G401 (cell line): ENCODE data around the gene CRY1. TPM values are rescaled to one million over a fixed set of nuclear protein-coding genes. Genes with fewer than 3 reads are reported as not detected.
"Not testable (repeated sequence)": the region's sequence is repeated elsewhere in the genome, so short reads cannot be mapped to it uniquely, and the experiment has no call there.

ENCODE experiments used
- DNase-seq: peaks from one replicate; pipeline ENCODE4 v3.0.0-alpha.2; 2015; ENCODE audit warnings: low spot score
- in situ Hi-C: cut with HindIII; loops from 2 replicates; pipeline ENCODE4 v1.10.0; 2016; ENCODE audit warnings: low sequenced_read_pairs, mixed read lengths
- total RNA-seq: library from RNA; depleted of rRNA; stranded (reverse); fragments of >200 nt; shearing (Covaris generic); gene quantifications from 2 replicates; pipeline ENCODE4 v1.2.3, GENCODE V29; 2014

Gene CRY1
- total RNA-seq, 1 experiment from 2014 or later: 152 TPM

DNA sequence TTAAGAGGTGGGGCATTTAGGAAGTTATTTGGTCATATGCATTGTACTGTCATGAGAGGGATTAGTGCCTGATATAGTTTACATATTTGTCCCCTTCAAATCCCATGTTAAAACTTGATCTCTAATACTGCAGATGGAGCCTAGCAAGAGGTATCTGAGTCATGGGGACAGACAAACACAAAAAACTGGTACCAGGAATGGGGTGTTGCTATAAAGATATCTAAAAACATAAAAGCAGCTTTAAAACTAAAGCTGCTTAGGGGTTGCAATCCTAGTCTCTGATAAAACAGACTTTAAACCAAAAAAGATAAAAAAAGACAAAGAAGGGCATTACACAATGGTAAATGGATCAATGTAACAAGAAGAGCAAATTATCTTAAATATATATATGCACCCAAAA is 11.6 kb downstream of the CRY1 start:
- in situ Hi-C loops: no loop called here
- DNase-seq: no peak

DNA sequence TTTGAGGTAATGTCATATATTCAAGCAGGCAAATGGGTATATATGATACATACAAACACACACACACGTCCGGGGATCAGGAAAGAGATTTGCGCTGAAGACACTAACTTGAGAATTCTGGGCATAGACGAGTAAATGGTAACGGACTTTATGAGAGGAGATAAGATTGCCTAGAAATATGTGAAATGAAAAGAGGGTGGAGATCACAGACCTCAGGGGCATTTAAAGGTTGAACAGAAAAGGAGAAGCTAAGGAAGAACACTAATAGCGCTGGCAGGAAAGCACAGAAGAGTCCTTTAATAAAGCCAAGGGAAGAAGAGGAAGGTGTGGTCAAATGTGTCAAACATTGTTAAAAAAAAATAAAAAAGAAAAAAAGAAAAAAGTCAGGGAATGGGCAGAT is 13.1 kb downstream of the CRY1 start:
- in situ Hi-C loops: no loop called here
- DNase-seq: no peak

- in situ Hi-C loops: no loop called here
- DNase-seq: no peak
Measured at GRCh38 chr12:107079172-107080011, 14.0 kb downstream of the CRY1 start.

- DNase-seq, in situ Hi-C loops: not testable (repeated sequence)
Measured at GRCh38 chr12:107073266-107073665, 20.1 kb downstream of the CRY1 start.

DNA sequence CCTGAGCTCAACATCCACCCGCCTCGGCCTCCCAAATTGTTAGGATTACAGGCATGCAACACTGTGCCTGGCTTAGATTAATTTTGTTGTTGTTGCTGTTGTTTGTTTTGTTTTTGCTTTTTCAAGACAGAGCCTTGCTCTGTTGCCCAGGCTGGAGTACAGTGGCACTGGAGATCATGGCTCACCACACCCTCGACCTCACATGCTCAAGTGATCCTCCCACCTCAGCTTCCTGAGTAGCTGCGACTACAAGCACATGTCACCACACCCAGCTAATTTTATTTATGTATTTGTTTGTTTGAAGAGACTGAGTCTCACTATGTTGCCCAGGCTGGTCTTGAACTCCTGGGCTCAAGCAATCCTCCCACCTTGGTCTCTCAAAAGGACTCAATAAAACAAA is 26.7 kb downstream of the CRY1 start:
- in situ Hi-C loops: no loop called here
- DNase-seq: no peak

- in situ Hi-C loops: no loop called here
- DNase-seq: no peak
Measured at GRCh38 chr12:107064687-107065086, 28.7 kb downstream of the CRY1 start.

DNA sequence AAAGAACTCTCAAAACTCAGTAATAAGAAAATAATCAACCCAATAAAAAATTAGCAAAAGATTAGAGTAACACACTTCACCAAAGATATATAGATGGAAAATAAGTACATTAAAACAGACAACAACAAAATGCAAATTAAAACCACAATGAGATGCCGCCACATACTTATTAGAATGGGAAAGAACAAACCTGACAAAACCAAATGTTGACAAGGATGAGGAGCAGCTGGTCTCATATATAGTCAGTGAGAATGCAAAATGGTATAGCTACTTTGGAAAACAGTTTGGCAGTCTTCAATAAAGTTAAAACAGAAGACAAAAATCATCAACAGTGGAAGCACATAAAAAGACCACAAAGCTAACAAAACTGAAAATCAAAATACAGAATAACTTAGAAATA is 29.1 kb downstream of the CRY1 start:
- no peak for DNase-seq
- in situ Hi-C loops: no loop called here

- no peak for DNase-seq
- in situ Hi-C loops: no loop called here
Measured at GRCh38 chr12:107058190-107058589, 35.2 kb downstream of the CRY1 start.

- in situ Hi-C loops: no loop called here
- DNase-seq: no peak
Measured at GRCh38 chr12:107057071-107057834, 36.1 kb downstream of the CRY1 start.

DNA sequence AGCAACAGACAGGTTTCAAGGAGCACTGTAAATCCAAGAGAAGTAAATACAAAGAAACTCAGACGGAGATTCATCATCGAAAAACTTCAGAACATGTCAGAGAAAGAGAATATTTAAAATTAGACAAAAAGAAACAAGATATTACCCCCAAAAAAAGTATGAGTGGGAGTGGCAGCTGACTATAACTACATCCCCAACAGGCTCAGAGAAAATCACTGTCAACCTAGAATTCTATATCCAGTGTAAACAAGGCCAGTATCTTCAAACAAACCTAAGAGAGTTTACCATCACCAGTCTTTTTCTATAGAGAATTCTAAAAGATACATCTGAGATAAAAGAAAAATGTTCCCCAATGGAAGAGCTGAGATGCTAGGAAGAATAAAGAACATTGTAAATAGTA is 39.6 kb downstream of the CRY1 start:
- DNase-seq: no peak
- in situ Hi-C loops: no loop called here

- in situ Hi-C loops: no loop called here
- no peak for DNase-seq
Measured at GRCh38 chr12:107045186-107045585, 48.2 kb downstream of the CRY1 start.

- DNase-seq: no peak
- in situ Hi-C loops: no loop called here
Measured at GRCh38 chr12:107042801-107043200, 50.5 kb downstream of the CRY1 start.

DNA sequence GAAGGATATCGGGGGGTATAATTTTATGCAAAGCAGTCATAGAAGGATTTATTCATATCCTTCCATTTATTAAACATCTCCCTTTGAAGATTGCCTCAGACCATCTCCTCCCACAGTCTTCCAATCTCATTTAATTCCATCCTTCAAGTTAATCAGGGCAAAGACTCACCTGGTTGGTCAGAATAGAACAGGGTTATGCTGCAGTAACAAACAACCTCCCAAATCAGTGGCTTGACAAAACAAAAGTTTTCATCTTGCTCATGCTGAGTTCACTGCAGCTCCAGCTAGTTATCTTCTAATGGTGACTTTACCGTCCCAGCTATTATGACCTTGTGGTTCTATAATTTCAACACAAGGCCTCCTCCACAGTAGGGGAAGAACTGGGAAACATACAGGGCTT is 57.6 kb downstream of the CRY1 start:
- no peak for DNase-seq
- in situ Hi-C loops: no loop called here

- DNase-seq: no peak
- in situ Hi-C loops: no loop called here
Measured at GRCh38 chr12:107033758-107034739, 59.3 kb downstream of the CRY1 start.

DNA sequence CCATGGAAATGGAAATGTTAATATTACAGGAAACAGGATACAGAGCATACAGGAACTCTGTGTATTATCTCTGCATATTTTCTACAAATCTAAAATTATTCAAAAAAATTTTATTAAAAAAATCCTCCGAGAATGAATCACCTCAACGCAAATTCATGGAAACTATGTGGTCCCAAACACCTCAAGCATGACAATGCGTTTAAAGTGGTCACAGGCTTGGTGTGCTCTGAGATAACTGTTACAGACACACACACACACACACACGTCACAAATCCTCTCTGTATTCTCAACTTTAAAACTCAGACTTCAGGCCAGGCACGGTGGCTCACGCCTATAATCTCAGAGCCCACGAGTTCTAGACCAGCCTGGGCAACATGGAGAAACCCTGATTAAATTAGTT is 61.1 kb downstream of the CRY1 start:
- in situ Hi-C loops: no loop called here
- DNase-seq: no peak

- DNase-seq: no peak
- in situ Hi-C loops: no loop called here
Measured at GRCh38 chr12:107031061-107031460, 62.3 kb downstream of the CRY1 start.

DNA sequence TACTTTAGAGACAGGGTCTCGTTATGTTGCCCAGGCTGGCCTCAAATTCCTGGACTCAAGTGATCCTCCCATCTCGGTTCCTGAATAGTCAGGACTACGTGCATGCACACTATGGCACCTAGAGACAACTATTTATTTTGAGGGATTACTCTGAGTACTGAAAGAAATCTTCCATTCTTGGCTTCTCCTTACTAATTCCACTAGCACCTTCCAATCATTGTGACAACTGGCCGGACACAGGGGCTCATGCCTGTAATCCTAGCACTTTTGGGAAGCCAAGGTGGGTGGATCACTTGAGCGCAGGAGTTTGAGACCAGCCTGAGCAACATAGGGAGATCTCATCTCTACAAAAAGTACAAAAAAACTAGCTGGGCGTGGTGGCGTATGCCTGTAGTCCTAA is 64.3 kb downstream of the CRY1 start:
- in situ Hi-C loops: no loop called here

GRCh38 chr12:107027636-107028053 is 65.7 kb downstream of the CRY1 start:
- in situ Hi-C loops: no loop called here
- peak; percentile 99 for DNase-seq

More for the DNA sequence above, 64.3 kb downstream of the CRY1 start:
- no peak for DNase-seq

DNA sequence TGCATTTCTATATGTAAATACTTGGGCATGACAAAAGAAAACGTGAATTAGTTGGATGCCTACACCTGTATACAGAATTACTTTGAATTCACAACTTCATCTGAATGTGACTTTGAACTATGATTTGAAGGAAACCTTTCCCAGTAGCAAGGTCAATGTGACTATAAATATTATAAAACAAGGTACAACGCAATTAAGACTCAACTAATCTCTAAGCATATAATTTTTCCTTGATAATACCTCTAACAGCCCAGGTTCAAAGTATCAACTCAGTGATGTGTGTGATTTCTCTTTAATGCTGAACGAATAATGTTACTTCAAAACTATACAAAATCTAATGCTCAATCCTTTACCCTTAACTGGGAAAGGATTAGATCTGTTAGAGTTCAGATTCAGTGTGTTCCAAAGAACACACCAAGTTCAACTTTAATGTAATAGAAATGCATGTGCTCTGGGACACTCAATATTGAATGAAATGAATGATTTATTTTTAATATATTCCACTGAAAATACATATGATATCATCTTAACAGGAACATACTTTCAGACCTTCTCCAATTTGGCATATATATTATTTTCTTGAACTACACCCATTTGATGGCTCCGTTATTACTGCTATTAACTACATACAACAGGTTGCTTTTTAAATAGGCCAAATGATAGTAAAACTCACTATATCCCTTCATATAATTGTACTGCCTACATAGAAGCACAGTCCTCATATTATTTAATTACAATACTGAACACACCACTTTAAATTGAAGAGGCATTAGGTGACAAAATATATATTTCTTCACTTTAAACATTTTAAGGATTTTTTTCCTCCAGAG is 66.3 kb downstream of the CRY1 start:
- DNase-seq: no peak
- in situ Hi-C loops: no loop called here
